Thyroid gland (tissue), 4 donors: Measurements from ENCODE around the gene TNRC6B.

ENCODE experiments used
- POLR2A ChIP-seq, 2 donors: fragments of 450-650 bp; IDR thresholded peaks; one replicate each; pipeline ENCODE4 v1.6.1; 2017; ENCODE audit warnings: antibody characterized with exemption in 2 of 2, mild to moderate bottlenecking in 2 of 2, moderate library complexity in 1 of 2
- TF ChIP-seq, protein P1 (sequence below), 6 experiments: fragments of 200-600 bp in 3 of 6; fragments of 450-650 bp in 3 of 6; sonication (generic) in 3 of 6; IDR thresholded peaks; one replicate each; pipeline ENCODE4 v1.5.1; 2016 to 2019; ENCODE audit warnings: antibody characterized with exemption in 6 of 6, mild to moderate bottlenecking in 2 of 6, inconsistent platforms in 1 of 6, moderate library complexity in 1 of 6

DNA sequence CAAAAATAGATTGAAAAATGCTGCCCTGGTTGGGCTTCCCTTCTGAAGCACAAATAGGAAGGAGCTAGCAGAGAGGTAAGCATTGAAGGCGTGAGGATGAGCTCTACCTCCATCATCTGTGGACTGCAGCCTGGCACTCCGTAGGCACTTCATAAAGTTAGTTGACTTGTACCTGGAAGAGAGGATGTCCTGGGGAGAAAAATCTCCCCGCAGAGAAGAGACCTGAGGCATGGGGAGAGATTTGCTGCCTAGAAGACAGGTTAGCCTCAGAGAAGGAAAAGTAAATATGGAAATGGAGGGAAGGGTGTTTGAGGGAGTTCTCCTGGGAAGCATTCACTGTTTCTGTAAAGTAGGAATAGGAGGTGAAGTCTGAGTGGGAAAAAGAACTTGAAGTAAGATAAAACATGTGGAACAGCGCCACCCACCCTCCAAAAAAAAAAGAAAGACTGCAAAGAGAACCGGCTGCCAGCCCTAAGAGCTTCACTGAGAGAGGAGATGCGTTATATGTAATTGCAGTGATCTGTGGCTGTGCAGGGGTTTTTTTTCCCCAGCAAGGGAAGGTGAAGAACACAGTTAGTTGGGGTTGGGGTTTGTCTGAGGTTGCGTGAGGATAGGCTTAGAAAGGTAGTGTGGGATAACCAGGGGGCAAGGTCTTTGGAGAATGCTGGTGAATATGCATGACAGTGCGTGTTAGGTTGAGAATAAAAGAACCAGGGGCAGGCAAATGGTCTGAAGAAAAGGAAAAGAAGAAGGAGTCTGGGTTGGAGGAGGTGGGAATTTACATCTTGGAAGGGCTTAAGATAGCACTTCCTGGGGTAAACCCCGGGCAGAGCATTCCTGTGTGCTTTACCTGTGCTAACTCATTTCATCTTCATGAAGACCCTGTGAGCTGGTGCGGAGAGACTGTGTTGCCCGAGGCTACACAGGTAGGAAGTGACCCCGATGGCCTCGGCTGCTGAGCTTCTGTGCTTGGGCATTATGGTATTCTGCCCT, 16.0 kb downstream of the TNRC6B start:
- TF ChIP-seq, protein P1, sequence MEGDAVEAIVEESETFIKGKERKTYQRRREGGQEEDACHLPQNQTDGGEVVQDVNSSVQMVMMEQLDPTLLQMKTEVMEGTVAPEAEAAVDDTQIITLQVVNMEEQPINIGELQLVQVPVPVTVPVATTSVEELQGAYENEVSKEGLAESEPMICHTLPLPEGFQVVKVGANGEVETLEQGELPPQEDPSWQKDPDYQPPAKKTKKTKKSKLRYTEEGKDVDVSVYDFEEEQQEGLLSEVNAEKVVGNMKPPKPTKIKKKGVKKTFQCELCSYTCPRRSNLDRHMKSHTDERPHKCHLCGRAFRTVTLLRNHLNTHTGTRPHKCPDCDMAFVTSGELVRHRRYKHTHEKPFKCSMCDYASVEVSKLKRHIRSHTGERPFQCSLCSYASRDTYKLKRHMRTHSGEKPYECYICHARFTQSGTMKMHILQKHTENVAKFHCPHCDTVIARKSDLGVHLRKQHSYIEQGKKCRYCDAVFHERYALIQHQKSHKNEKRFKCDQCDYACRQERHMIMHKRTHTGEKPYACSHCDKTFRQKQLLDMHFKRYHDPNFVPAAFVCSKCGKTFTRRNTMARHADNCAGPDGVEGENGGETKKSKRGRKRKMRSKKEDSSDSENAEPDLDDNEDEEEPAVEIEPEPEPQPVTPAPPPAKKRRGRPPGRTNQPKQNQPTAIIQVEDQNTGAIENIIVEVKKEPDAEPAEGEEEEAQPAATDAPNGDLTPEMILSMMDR (IDR thresholded peaks at IDR 0.05) = peak in 2 of 6 experiments; percentile 31 to 34
- TF ChIP-seq POLR2A (IDR thresholded peaks at IDR 0.05) = no peak
